ENCODE measurements around the gene FDX2. TPM values are rescaled to one million over a fixed set of nuclear protein-coding genes. Genes with fewer than 3 reads are reported as not detected.

Gene FDX2
- total RNA-seq, result 21.6 and 34.8 TPM in 2 replicates

GRCh38 chr19:10315335-10316214 lies at the start of gene FDX2:
Gene FDX2 (minus strand): TSS chr19:10316015. CDS start chr19:10315996, 19 bp downstream.

GRCh38 chr19:10339380-10339960 lies 23.7 kb upstream of the FDX2 start, which contains the start of gene ICAM3:
Gene ICAM3 (minus strand): TSS chr19:10339624. CDS start chr19:10339614, 10 bp downstream.

DNA sequence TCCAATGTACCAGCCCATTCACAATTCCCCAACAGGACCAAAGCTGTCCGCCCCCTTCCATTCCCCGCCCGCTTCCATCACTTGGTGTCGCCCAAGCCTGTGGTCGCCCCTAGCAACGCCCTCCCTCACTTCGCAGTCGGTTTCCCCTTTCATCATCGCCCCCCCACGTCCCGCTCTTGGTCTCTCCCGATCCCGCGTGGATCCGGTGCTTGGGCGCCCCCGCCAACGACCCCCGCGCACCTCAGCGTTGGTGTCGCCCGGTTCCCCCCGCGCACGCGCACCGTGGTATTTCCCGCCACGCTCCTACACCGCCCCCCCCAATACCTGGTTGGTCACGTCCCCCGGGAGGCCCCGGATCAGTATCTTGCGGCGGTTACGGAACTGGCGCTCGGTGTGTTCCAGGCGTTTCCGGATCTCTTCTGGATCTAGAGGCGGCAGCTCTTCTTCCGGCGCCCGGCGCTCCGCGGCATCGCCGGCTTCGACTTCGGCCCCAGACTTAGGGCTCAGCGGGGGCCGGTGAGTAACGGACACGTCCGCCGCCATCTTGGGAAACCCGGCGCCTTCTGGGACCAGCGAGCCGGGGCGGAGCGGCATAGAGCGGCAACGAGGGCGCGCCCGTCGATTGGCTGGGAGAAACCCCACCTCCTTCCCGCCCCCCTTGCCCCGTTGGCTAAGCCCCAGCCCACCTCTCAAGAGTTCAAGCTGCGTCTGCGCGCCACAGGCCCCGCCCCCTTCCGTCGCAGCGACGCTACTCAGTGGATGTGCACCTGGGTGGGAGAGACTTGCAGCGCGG lies 17.3 kb upstream of the FDX2 start, which contains the start of gene RAVER1:
TSS of gene RAVER1 (minus strand) at position 565 of the 793 bp plus-strand sequence. CDS start at position 543, 22 bp downstream.

GRCh38 chr19:10309423-10309822 lies 6.4 kb downstream of the FDX2 start, which contains the start of gene ZGLP1:
Gene ZGLP1 (minus strand): TSS chr19:10309815.

GRCh38 chr19:10289836-10290356 lies 25.9 kb downstream of the FDX2 start, which contains the start of gene ICAM5:
Gene ICAM5 (plus strand): TSS chr19:10289952. CDS start chr19:10290044, 92 bp downstream.

DNA sequence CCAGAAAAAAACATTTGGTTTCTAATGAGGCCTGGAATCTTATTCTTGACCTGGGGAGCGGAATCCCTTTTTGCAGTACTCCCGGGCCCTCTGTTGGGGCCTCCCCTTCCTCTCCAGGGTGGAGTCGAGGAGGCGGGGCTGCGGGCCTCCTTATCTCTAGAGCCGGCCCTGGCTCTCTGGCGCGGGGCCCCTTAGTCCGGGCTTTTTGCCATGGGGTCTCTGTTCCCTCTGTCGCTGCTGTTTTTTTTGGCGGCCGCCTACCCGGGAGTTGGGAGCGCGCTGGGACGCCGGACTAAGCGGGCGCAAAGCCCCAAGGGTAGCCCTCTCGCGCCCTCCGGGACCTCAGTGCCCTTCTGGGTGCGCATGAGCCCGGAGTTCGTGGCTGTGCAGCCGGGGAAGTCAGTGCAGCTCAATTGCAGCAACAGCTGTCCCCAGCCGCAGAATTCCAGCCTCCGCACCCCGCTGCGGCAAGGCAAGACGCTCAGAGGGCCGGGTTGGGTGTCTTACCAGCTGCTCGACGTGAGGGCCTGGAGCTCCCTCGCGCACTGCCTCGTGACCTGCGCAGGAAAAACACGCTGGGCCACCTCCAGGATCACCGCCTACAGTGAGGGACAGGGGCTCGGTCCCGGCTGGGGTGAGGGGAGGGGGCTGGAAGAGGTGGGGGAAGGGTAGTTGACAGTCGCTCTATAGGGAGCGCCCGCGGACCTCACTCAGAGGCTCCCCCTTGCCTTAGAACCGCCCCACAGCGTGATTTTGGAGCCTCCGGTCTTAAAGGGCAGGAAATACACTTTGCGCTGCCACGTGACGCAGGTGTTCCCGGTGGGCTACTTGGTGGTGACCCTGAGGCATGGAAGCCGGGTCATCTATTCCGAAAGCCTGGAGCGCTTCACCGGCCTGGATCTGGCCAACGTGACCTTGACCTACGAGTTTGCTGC lies 28.7 kb downstream of the FDX2 start, which contains the start of gene ICAM4:
TSS of gene ICAM4 (plus strand) at position 153 of the 935 bp plus-strand sequence. CDS start at position 211, 58 bp downstream.

DNA sequence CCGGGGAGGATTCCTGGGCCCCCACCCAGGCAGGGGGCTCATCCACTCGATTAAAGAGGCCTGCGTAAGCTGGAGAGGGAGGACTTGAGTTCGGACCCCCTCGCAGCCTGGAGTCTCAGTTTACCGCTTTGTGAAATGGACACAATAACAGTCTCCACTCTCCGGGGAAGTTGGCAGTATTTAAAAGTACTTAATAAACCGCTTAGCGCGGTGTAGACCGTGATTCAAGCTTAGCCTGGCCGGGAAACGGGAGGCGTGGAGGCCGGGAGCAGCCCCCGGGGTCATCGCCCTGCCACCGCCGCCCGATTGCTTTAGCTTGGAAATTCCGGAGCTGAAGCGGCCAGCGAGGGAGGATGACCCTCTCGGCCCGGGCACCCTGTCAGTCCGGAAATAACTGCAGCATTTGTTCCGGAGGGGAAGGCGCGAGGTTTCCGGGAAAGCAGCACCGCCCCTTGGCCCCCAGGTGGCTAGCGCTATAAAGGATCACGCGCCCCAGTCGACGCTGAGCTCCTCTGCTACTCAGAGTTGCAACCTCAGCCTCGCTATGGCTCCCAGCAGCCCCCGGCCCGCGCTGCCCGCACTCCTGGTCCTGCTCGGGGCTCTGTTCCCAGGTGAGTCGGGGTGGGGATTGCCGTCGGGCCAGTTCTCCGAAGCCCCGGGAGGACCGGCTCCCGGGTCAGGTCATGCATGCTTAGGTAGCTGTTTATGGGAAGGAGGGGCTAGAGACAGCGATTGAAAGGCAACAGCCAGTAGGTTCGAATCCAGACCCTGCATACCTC lies 45.0 kb downstream of the FDX2 start, which contains the start of gene ICAM1:
TSS of gene ICAM1 (plus strand) at position 505 of the 779 bp plus-strand sequence. CDS start at position 545, 40 bp downstream.

Other genes with a start within 250 kb of the FDX2 start
- gene SHFL, start 229.7 kb downstream of the FDX2 start, total RNA-seq, result 8.9 and 13.9 TPM in 2 replicates
- not detected in 2 replicates for gene ANGPTL6, start 213.3 kb downstream of the FDX2 start, total RNA-seq
- 36.6 and 66.4 TPM in 2 replicates for gene PPAN, start 209.7 kb downstream of the FDX2 start, total RNA-seq
- 2.7 and 5.5 TPM in 2 replicates for gene P2RY11, start 204.3 kb downstream of the FDX2 start, total RNA-seq
- gene EIF3G, start 196.1 kb downstream of the FDX2 start, total RNA-seq, result 233 and 298 TPM in 2 replicates
- 57.3 and 126 TPM in 2 replicates for gene DNMT1, start 121.1 kb downstream of the FDX2 start, total RNA-seq
- 4.3 and 6.2 TPM in 2 replicates for gene S1PR2, start 84.7 kb downstream of the FDX2 start, total RNA-seq
- 103 and 166 TPM in 2 replicates for gene MRPL4, start 63.8 kb downstream of the FDX2 start, total RNA-seq
- gene ICAM1, start 44.9 kb downstream of the FDX2 start, total RNA-seq, result 7.3 and 17.3 TPM in 2 replicates
- 0.08 and 0.15 TPM in 2 replicates for gene ICAM4, start 29.1 kb downstream of the FDX2 start, total RNA-seq
- gene ICAM5, start 26.1 kb downstream of the FDX2 start, total RNA-seq, result 1.0 and 8.8 TPM in 2 replicates
- gene ZGLP1, start 6.2 kb downstream of the FDX2 start, total RNA-seq, result 1.5 and 1.6 TPM in 2 replicates
- 17.8 and 20.3 TPM in 2 replicates for gene RAVER1, start 17.5 kb upstream of the FDX2 start, total RNA-seq
- 1.6 and 5.7 TPM in 2 replicates for gene ICAM3, start 23.6 kb upstream of the FDX2 start, total RNA-seq
- 63.7 and 74.0 TPM in 2 replicates for gene TYK2, start 64.6 kb upstream of the FDX2 start, total RNA-seq
- 172 and 200 TPM in 2 replicates for gene CDC37, start 87.5 kb upstream of the FDX2 start, total RNA-seq
- gene PDE4A, start 104.5 kb upstream of the FDX2 start, total RNA-seq, result 0.15 and 1.3 TPM in 2 replicates
- gene KEAP1, start 187.3 kb upstream of the FDX2 start, total RNA-seq, result 50.0 and 61.7 TPM in 2 replicates
- gene S1PR5, start 201.4 kb upstream of the FDX2 start, total RNA-seq, result 22.5 and 27.2 TPM in 2 replicates
- gene ATG4D, start 227.9 kb upstream of the FDX2 start, total RNA-seq, result 27.9 and 33.9 TPM in 2 replicates
- gene KRI1, start 250.0 kb upstream of the FDX2 start, total RNA-seq, result 11.6 and 17.7 TPM in 2 replicates